Activated CD4-positive, alpha-beta memory T cell treated with anti-CD3 and anti-CD28 coated beads for 36 hours (primary cell): ENCODE results near the gene MPP4. TPM values are rescaled to one million over a fixed set of nuclear protein-coding genes. Genes with fewer than 3 reads are reported as not detected.
A peak's percentile ranks its signal among the peaks of the same experiment; 100 is the strongest.
"Not testable (repeated sequence)": the region's sequence is repeated elsewhere in the genome, so short reads cannot be mapped to it uniquely, and the experiment has no call there.

ENCODE experiments used
- CTCF ChIA-PET: fragments of 350-600 bp; sonication (Branson Sonifier 250); formaldehyde crosslinking; loops from one replicate; lab custom pipeline; 2021; ENCODE audit warnings: antibody characterized with exemption, inconsistent platforms; lab: Charles Lee
- POLR2A ChIA-PET: fragments of 350-600 bp; sonication (Branson Sonifier 250); formaldehyde crosslinking; loops from one replicate; lab custom pipeline; 2021; ENCODE audit warnings: antibody characterized with exemption; lab: Charles Lee
- DNase-seq: peaks from one replicate; pipeline ENCODE4 v3.0.0-alpha.2; 2020
- H3K27ac Mint-ChIP-seq: one replicate; pipeline ENCODE4 v1.8.0; 2021; ENCODE audit warnings: mixed read lengths
- H3K27me3 Mint-ChIP-seq: one replicate; pipeline ENCODE4 v1.8.0; 2021; ENCODE audit warnings: mixed read lengths
- H3K36me3 Mint-ChIP-seq: one replicate; pipeline ENCODE4 v1.8.0; 2021; ENCODE audit warnings: mixed read lengths
- H3K4me1 Mint-ChIP-seq: one replicate; pipeline ENCODE4 v1.8.0; 2021; ENCODE audit warnings: low read depth, mixed read lengths
- H3K4me3 Mint-ChIP-seq: one replicate; pipeline ENCODE4 v1.8.0; 2021; ENCODE audit warnings: mild to moderate bottlenecking, mixed read lengths
- H3K9me3 Mint-ChIP-seq: one replicate; pipeline ENCODE4 v1.8.0; 2021; ENCODE audit warnings: mixed read lengths
- intact Hi-C: fragments of 100-400 bp; cut with micrococcal nuclease; formaldehyde crosslinking; loops from one replicate; pipeline ENCODE4 v1.15.1; 2023
- total RNA-seq, 2 experiments: library from RNA; stranded (reverse); gene quantifications; one replicate each; pipeline ENCODE4 v1.2.3, GENCODE V29; 2021

Gene MPP4
- total RNA-seq, 2 experiments from 2014 or later, result not detected

GRCh38 chr2:201704536-201704935 is 6.1 kb upstream of the MPP4 start:
- no peak for DNase-seq
- CTCF ChIA-PET, result no interaction called here
- Mint-ChIP-seq H3K4me3 (no peak overlapping the region), H3K27me3 (no peaks in the 10 kb centered on the region), H3K9me3 (no peaks in the 10 kb centered on the region), H3K4me1 (no peaks in the 10 kb centered on the region), H3K36me3 (peaks cover 15% of the 10 kb centered on the region), H3K27ac (no peak overlapping the region)
- POLR2A ChIA-PET, result no interaction called here
- intact Hi-C loops, result no loop called here

GRCh38 chr2:201701646-201702045 is 3.2 kb upstream of the MPP4 start:
- Mint-ChIP-seq H3K27ac (no peak overlapping the region), H3K4me1 (peaks cover 7% of the 10 kb centered on the region), H3K36me3 (peaks cover 11% of the 10 kb centered on the region), H3K27me3 (no peaks in the 10 kb centered on the region), H3K9me3 (no peaks in the 10 kb centered on the region), H3K4me3 (no peak overlapping the region)
- intact Hi-C loops, result no loop called here
- no peak for DNase-seq
- CTCF ChIA-PET, result no interaction called here
- POLR2A ChIA-PET, result no interaction called here

- H3K9me3 Mint-ChIP-seq, result no peaks in the 10 kb centered on the region
- no peak overlapping the region for H3K4me3 Mint-ChIP-seq
- no peak for DNase-seq
- H3K27ac Mint-ChIP-seq, result no peak overlapping the region
- POLR2A ChIA-PET, result no interaction called here
- H3K4me1 Mint-ChIP-seq, result peaks cover 7% of the 10 kb centered on the region
- CTCF ChIA-PET, result interaction anchor here (1.6 kb wide), 1 partner anchor 12 kb away, joined by 3 read pairs; no protein-coding TSS in a partner anchor
- intact Hi-C loops, result no loop called here
- no peaks in the 10 kb centered on the region for H3K27me3 Mint-ChIP-seq
- H3K36me3 Mint-ChIP-seq, result peaks cover 11% of the 10 kb centered on the region
Measured at GRCh38 chr2:201699416-201699815, 972 bp upstream of the MPP4 start.

- CTCF ChIA-PET, result interaction anchor here (1.6 kb wide), 1 partner anchor 10 kb away, joined by 3 read pairs; no protein-coding TSS in a partner anchor
- no peak overlapping the region for H3K27ac Mint-ChIP-seq
Measured at GRCh38 chr2:201697899-201698298, 545 bp downstream of the MPP4 start.

DNA sequence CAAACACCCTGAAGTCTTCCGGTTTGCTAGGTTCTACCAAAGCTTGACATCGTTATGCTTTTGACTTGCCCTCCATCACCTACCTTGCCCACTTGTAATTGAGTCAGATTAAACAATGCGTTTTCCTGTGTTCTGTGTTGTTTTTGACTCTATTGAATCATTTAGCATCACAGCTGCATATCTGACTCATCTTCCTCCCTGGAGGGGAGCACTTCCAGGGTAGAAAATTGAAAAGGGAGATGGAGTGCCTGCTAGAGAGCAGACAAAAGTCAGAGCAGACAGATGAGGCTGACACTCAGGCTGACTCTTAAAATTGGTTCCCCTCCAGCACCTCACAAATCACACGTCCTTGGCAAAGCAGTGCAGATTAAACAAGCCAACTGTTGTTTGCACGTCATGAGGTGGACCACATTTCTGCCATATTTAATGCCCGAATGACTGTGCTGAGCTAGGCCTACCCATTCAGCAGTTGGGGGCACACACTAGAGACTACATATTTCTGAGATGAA is 2.2 kb downstream of the MPP4 start:
- Mint-ChIP-seq H3K27me3 (no peaks in the 10 kb centered on the region), H3K9me3 (no peaks in the 10 kb centered on the region), H3K4me1 (peaks cover 7% of the 10 kb centered on the region), H3K4me3 (no peak overlapping the region), H3K27ac (no peak overlapping the region), H3K36me3 (peaks cover 6% of the 10 kb centered on the region)
- ChIA-PET CTCF (interaction anchor here (0.9 kb wide), 1 partner anchor 483 kb away, joined by 4 read pairs; no protein-coding TSS in a partner anchor), POLR2A (no interaction called here)
- intact Hi-C loops, result no loop called here
- DNase-seq, result no peak

More at GRCh38 chr2:201697899-201698298, 545 bp downstream of the MPP4 start:
- peaks cover 7% of the 10 kb centered on the region for H3K36me3 Mint-ChIP-seq
- no peaks in the 10 kb centered on the region for H3K27me3 Mint-ChIP-seq
- no peak overlapping the region for H3K4me3 Mint-ChIP-seq
- H3K9me3 Mint-ChIP-seq, result no peaks in the 10 kb centered on the region
- peaks cover 7% of the 10 kb centered on the region for H3K4me1 Mint-ChIP-seq
- intact Hi-C loops, result no loop called here
- POLR2A ChIA-PET, result no interaction called here
- no peak for DNase-seq

- ChIA-PET CTCF (no interaction called here), POLR2A (no interaction called here)
- H3K27me3 Mint-ChIP-seq, result peaks cover 12% of the 10 kb centered on the region
- H3K4me1 Mint-ChIP-seq, result no peaks in the 10 kb centered on the region
- H3K4me3 Mint-ChIP-seq, result no peak overlapping the region
- intact Hi-C loops, result no loop called here
- no peak overlapping the region for H3K27ac Mint-ChIP-seq
- no peaks in the 10 kb centered on the region for H3K36me3 Mint-ChIP-seq
- no peak for DNase-seq
- no peaks in the 10 kb centered on the region for H3K9me3 Mint-ChIP-seq
Measured at GRCh38 chr2:201685156-201685555, 13.3 kb downstream of the MPP4 start.

GRCh38 chr2:201680743-201681142 is 17.7 kb downstream of the MPP4 start:
- no peaks in the 10 kb centered on the region for H3K36me3 Mint-ChIP-seq
- intact Hi-C loops, result no loop called here
- CTCF ChIA-PET, result interaction anchor here (1.4 kb wide), 1 partner anchor 207 kb away, joined by 4 read pairs; no protein-coding TSS in a partner anchor
- peaks cover 7% of the 10 kb centered on the region for H3K27me3 Mint-ChIP-seq
- no peak overlapping the region for H3K27ac Mint-ChIP-seq
- H3K4me1 Mint-ChIP-seq, result no peaks in the 10 kb centered on the region
- DNase-seq, result peak; percentile 30
- no peak overlapping the region for H3K4me3 Mint-ChIP-seq
- POLR2A ChIA-PET, result no interaction called here
- H3K9me3 Mint-ChIP-seq, result no peaks in the 10 kb centered on the region

- intact Hi-C loops, result no loop called here
- H3K36me3 Mint-ChIP-seq, result no peaks in the 10 kb centered on the region
- CTCF ChIA-PET, result no interaction called here
- H3K9me3 Mint-ChIP-seq, result no peaks in the 10 kb centered on the region
- H3K27ac Mint-ChIP-seq, result no peak overlapping the region
- no peaks in the 10 kb centered on the region for H3K4me1 Mint-ChIP-seq
- no peak overlapping the region for H3K4me3 Mint-ChIP-seq
- no peak for DNase-seq
- peaks cover 5% of the 10 kb centered on the region for H3K27me3 Mint-ChIP-seq
- POLR2A ChIA-PET, result no interaction called here
Measured at GRCh38 chr2:201678401-201678800, 20.0 kb downstream of the MPP4 start.

GRCh38 chr2:201675454-201675853 is 23.0 kb downstream of the MPP4 start:
- intact Hi-C loops, result no loop called here
- no peaks in the 10 kb centered on the region for H3K4me1 Mint-ChIP-seq
- no peaks in the 10 kb centered on the region for H3K9me3 Mint-ChIP-seq
- ChIA-PET CTCF (no interaction called here), POLR2A (no interaction called here)
- H3K27ac Mint-ChIP-seq, result no peak overlapping the region
- H3K36me3 Mint-ChIP-seq, result no peaks in the 10 kb centered on the region
- no peak overlapping the region for H3K4me3 Mint-ChIP-seq
- no peaks in the 10 kb centered on the region for H3K27me3 Mint-ChIP-seq
- DNase-seq, result no peak

GRCh38 chr2:201674794-201675193 is 23.6 kb downstream of the MPP4 start:
- H3K4me1 Mint-ChIP-seq, result no peaks in the 10 kb centered on the region

GRCh38 chr2:201674298-201674697 is 24.1 kb downstream of the MPP4 start:
- ChIA-PET CTCF (no interaction called here), POLR2A (no interaction called here)
- intact Hi-C loops, result no loop called here
- H3K27me3 Mint-ChIP-seq, result no peaks in the 10 kb centered on the region
- DNase-seq, result no peak
- H3K27ac Mint-ChIP-seq, result no peak overlapping the region
- no peaks in the 10 kb centered on the region for H3K36me3 Mint-ChIP-seq
- no peak overlapping the region for H3K4me3 Mint-ChIP-seq
- no peaks in the 10 kb centered on the region for H3K9me3 Mint-ChIP-seq
- H3K4me1 Mint-ChIP-seq, result no peaks in the 10 kb centered on the region

More at GRCh38 chr2:201674794-201675193, 23.6 kb downstream of the MPP4 start:
- no peaks in the 10 kb centered on the region for H3K36me3 Mint-ChIP-seq
- DNase-seq, result no peak
- intact Hi-C loops, result no loop called here
- no peaks in the 10 kb centered on the region for H3K9me3 Mint-ChIP-seq
- H3K27ac Mint-ChIP-seq, result no peak overlapping the region
- POLR2A ChIA-PET, result no interaction called here
- CTCF ChIA-PET, result no interaction called here
- no peaks in the 10 kb centered on the region for H3K27me3 Mint-ChIP-seq
- H3K4me3 Mint-ChIP-seq, result no peak overlapping the region

GRCh38 chr2:201673546-201673945 is 24.9 kb downstream of the MPP4 start:
- ChIA-PET POLR2A (no interaction called here), CTCF (no interaction called here)
- Mint-ChIP-seq H3K9me3 (no peaks in the 10 kb centered on the region), H3K4me3 (no peak overlapping the region), H3K27me3 (no peaks in the 10 kb centered on the region), H3K27ac (no peak overlapping the region), H3K36me3 (no peaks in the 10 kb centered on the region), H3K4me1 (no peaks in the 10 kb centered on the region)
- DNase-seq, result no peak
- intact Hi-C loops, result no loop called here

GRCh38 chr2:201671205-201671604 is 27.2 kb downstream of the MPP4 start:
- POLR2A ChIA-PET, CTCF ChIA-PET, H3K27ac Mint-ChIP-seq, H3K9me3 Mint-ChIP-seq, H3K27me3 Mint-ChIP-seq, DNase-seq, H3K4me3 Mint-ChIP-seq, H3K4me1 Mint-ChIP-seq, intact Hi-C loops, H3K36me3 Mint-ChIP-seq: not testable (repeated sequence)
